HG02610 (cell line): ENCODE data around the gene SAMD4A.

ENCODE experiments used
- ATAC-seq: cut with Tn5 transposase; IDR thresholded peaks from one replicate; pipeline ENCODE4 v1.9.1; 2021; ENCODE audit warnings: mild to moderate bottlenecking, moderate library complexity; ENCODE audit not compliant: unreplicated experiment

SAMD4A gene

GRCh38 chr14:54815016-54815415 is 248.1 kb downstream of the SAMD4A start:
- ATAC-seq: no peak

GRCh38 chr14:54815515-54815914 is 248.6 kb downstream of the SAMD4A start:
- ATAC-seq: no peak

- ATAC-seq: no peak
Measured at GRCh38 chr14:54816450-54816849, 249.5 kb downstream of the SAMD4A start.

- no peak for ATAC-seq
Measured at GRCh38 chr14:54817506-54817905, 250.6 kb downstream of the SAMD4A start.

- no peak for ATAC-seq
Measured at GRCh38 chr14:54818201-54819133, 251.5 kb downstream of the SAMD4A start.

GRCh38 chr14:54822685-54823084 is 255.8 kb downstream of the SAMD4A start:
- ATAC-seq: no peak

- no peak for ATAC-seq
Measured at GRCh38 chr14:54823757-54824549, 257.0 kb downstream of the SAMD4A start.

- ATAC-seq: no peak
Measured at GRCh38 chr14:54828037-54828436, 261.1 kb downstream of the SAMD4A start.

- ATAC-seq: no peak
Measured at GRCh38 chr14:54829486-54830224, 262.7 kb downstream of the SAMD4A start.

GRCh38 chr14:54830650-54831049 is 263.7 kb downstream of the SAMD4A start:
- no peak for ATAC-seq

GRCh38 chr14:54834081-54834480 is 267.2 kb downstream of the SAMD4A start:
- no peak for ATAC-seq

GRCh38 chr14:54834727-54835126 is 267.8 kb downstream of the SAMD4A start:
- ATAC-seq: no peak

GRCh38 chr14:54836231-54836630 is 269.3 kb downstream of the SAMD4A start:
- no peak for ATAC-seq

- no peak for ATAC-seq
Measured at GRCh38 chr14:54837508-54838149, 270.7 kb downstream of the SAMD4A start.

GRCh38 chr14:54838931-54839512 is 272.1 kb downstream of the SAMD4A start:
- no peak for ATAC-seq

GRCh38 chr14:54839701-54840119 is 272.8 kb downstream of the SAMD4A start:
- no peak for ATAC-seq

GRCh38 chr14:54840336-54840735 is 273.4 kb downstream of the SAMD4A start:
- ATAC-seq: no peak

GRCh38 chr14:54840798-54841197 is 273.9 kb downstream of the SAMD4A start:
- no peak for ATAC-seq
